ENCODE data around the gene C1orf87.

GRCh38 chr1:60025552-60025951, 48.0 kb downstream of the C1orf87 start:
- TF ChIP-seq, protein P1, sequence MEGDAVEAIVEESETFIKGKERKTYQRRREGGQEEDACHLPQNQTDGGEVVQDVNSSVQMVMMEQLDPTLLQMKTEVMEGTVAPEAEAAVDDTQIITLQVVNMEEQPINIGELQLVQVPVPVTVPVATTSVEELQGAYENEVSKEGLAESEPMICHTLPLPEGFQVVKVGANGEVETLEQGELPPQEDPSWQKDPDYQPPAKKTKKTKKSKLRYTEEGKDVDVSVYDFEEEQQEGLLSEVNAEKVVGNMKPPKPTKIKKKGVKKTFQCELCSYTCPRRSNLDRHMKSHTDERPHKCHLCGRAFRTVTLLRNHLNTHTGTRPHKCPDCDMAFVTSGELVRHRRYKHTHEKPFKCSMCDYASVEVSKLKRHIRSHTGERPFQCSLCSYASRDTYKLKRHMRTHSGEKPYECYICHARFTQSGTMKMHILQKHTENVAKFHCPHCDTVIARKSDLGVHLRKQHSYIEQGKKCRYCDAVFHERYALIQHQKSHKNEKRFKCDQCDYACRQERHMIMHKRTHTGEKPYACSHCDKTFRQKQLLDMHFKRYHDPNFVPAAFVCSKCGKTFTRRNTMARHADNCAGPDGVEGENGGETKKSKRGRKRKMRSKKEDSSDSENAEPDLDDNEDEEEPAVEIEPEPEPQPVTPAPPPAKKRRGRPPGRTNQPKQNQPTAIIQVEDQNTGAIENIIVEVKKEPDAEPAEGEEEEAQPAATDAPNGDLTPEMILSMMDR (IDR thresholded peaks at IDR 0.05 in 2 of 3, conservative IDR thresholded peaks at IDR 0.05 in 1 of 3; ENCODE audit: borderline replicate concordance in 1 of 3, insufficient read depth in 1 of 3, low read depth in 2 of 3, low read length in 2 of 3) = no peak
- no peak for TF ChIP-seq TCF7L2 (IDR thresholded peaks at IDR 0.05; ENCODE audit: borderline replicate concordance, extremely low read depth, insufficient read depth, insufficient read length)
- no peak for TF ChIP-seq EZH2 (IDR thresholded peaks at IDR 0.05)
- TF ChIP-seq, protein P2, sequence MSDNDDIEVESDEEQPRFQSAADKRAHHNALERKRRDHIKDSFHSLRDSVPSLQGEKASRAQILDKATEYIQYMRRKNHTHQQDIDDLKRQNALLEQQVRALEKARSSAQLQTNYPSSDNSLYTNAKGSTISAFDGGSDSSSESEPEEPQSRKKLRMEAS (IDR thresholded peaks at IDR 0.05) = no peak
- no peak for TF ChIP-seq SRF (IDR thresholded peaks at IDR 0.05; ENCODE audit: low read depth)
- TF ChIP-seq POLR2AphosphoS5 (IDR thresholded peaks at IDR 0.05; ENCODE audit: low read depth, low read length) = no peak
- no peak for TF ChIP-seq POLR2A (IDR thresholded peaks at IDR 0.05; ENCODE audit: borderline replicate concordance, extremely low read depth, insufficient read depth, insufficient read length)
- no peak for TF ChIP-seq EGR1 (IDR thresholded peaks at IDR 0.05; ENCODE audit: low read depth)
